SK-N-SH (cell line): Measurements from ENCODE around the gene CLDN9. TPM values are rescaled to one million over a fixed set of nuclear protein-coding genes. Genes with fewer than 3 reads are reported as not detected.

Experiments
- CTCF ChIA-PET: fragments of 300-600, 350-600 bp; formaldehyde crosslinking; extraction: SDS; loops from one replicate; lab custom pipeline; 2021; lab: Yijun Ruan, JAX
- POLR2A ChIA-PET: fragments of 350-600 bp; sonication (Branson Sonifier 250); formaldehyde crosslinking; extraction: SDS; loops from one replicate; lab custom pipeline; 2020; ENCODE audit warnings: antibody characterized with exemption, inconsistent platforms; lab: Yijun Ruan, JAX
- DNase-seq: peaks from one replicate; pipeline ENCODE4 v3.0.0; 2012
- H2AFZ ChIP-seq: fragments of 200-600 bp; sonication (generic); 2 replicates; pipeline ENCODE4 v1.8.1; 2016; ENCODE audit warnings: antibody characterized with exemption, mild to moderate bottlenecking, low read depth
- H3F3A ChIP-seq: fragments of 200-600 bp; sonication (generic); replicated peaks from 2 replicates; pipeline ENCODE3; 2016; ENCODE audit warnings: antibody characterized with exemption, mild to moderate bottlenecking; ENCODE audit not compliant: insufficient read depth
- H3K27ac ChIP-seq, 2 experiments: fragments of 200-500 bp in 1 of 2; fragments of 200-600 bp in 1 of 2; sonication (Bioruptor generic) in 1 of 2; sonication (generic), shearing (Covaris generic) in 1 of 2; 2 replicates each; pipeline versions ENCODE4 v1.5.1 to v1.6.1; 2014 to 2016; ENCODE audit warnings: low read depth in 2 of 2, inconsistent platforms in 1 of 2, low read length in 1 of 2, mild to moderate bottlenecking in 1 of 2, mixed read lengths in 1 of 2
- H3K27me3 ChIP-seq: fragments of 200-600 bp; sonication (generic), shearing (Covaris generic); 2 replicates; pipeline ENCODE4 v1.6.1; 2016; ENCODE audit warnings: mixed run types; ENCODE audit not compliant: insufficient read depth
- H3K36me3 ChIP-seq, 2 experiments: fragments of 200-500 bp in 1 of 2; fragments of 200-600 bp in 1 of 2; sonication (Bioruptor generic) in 1 of 2; sonication (generic) in 1 of 2; replicated peaks in 1 of 2; 2 replicates each; pipeline versions ENCODE3 to v1.5.1; 2014 to 2016; ENCODE audit warnings: low read length in 1 of 2, mild to moderate bottlenecking in 1 of 2; ENCODE audit not compliant: insufficient read depth in 2 of 2, control insufficient read depth in 1 of 2
- H3K4me1 ChIP-seq, 2 experiments: fragments of 200-500 bp in 1 of 2; fragments of 200-600 bp in 1 of 2; sonication (Bioruptor generic) in 1 of 2; sonication (generic), shearing (Covaris generic) in 1 of 2; 2 replicates each; pipeline versions ENCODE4 v1.5.1 to v1.6.1; 2014 to 2016; ENCODE audit warnings: low read depth in 1 of 2, low read length in 1 of 2, mixed run types in 1 of 2; ENCODE audit not compliant: insufficient read depth in 2 of 2, control insufficient read depth in 1 of 2
- H3K4me2 ChIP-seq: fragments of 200-600 bp; sonication (generic), shearing (Covaris generic); 2 replicates; pipeline ENCODE4 v1.6.1; 2017; ENCODE audit warnings: mixed run types
- H3K4me3 ChIP-seq, 2 experiments: fragments of 200-500 bp in 1 of 2; fragments of 200-600 bp in 1 of 2; sonication (Bioruptor generic) in 1 of 2; sonication (generic), shearing (Covaris generic) in 1 of 2; 2 replicates each; pipeline versions ENCODE4 v1.5.1 to v1.8.1; 2014 to 2016; ENCODE audit warnings: low read depth in 2 of 2, inconsistent platforms in 1 of 2, low read length in 1 of 2, mild to moderate bottlenecking in 1 of 2, mixed read lengths in 1 of 2, moderate library complexity in 1 of 2
- H3K79me2 ChIP-seq: fragments of 200-600 bp; sonication (generic); 2 replicates; pipeline ENCODE4 v1.8.1; 2017; ENCODE audit warnings: mild to moderate bottlenecking; ENCODE audit not compliant: insufficient read depth
- H3K9ac ChIP-seq: fragments of 200-600 bp; sonication (generic); 2 replicates; pipeline ENCODE4 v1.6.1; 2017; ENCODE audit warnings: mixed run types
- H3K9me2 ChIP-seq: fragments of 200-600 bp; sonication (generic); 2 replicates; pipeline ENCODE4 v1.6.1; 2017; ENCODE audit warnings: mixed run types
- H3K9me3 ChIP-seq: fragments of 200-600 bp; sonication (generic); 2 replicates; pipeline ENCODE4 v1.6.1; 2017; ENCODE audit warnings: mixed run types, mild to moderate bottlenecking, moderate library complexity
- H4K20me1 ChIP-seq: fragments of 200-600 bp; sonication (generic); 2 replicates; pipeline ENCODE4 v1.6.1; 2017; ENCODE audit warnings: mild to moderate bottlenecking, mixed run types; ENCODE audit not compliant: insufficient read depth
- CHD2 ChIP-seq: fragments of 150-350 bp; IDR thresholded peaks from 2 replicates; pipeline ENCODE4 v1.6.1; 2018; ENCODE audit warnings: low read length; ENCODE audit not compliant: partially characterized antibody
- CTCF ChIP-seq: fragments of 200-600 bp; sonication (generic); IDR thresholded peaks from 2 replicates; pipeline ENCODE4 v1.6.1; 2017; ENCODE audit warnings: antibody characterized with exemption, mild to moderate bottlenecking, moderate library complexity
- ELF1 ChIP-seq: IDR thresholded peaks from 2 replicates; pipeline ENCODE4 v1.4.0; 2012
- EP300 ChIP-seq, 2 experiments: IDR thresholded peaks; 2 replicates each; pipeline versions ENCODE4 v1.4.0 to v1.6.1; 2012; ENCODE audit warnings: borderline replicate concordance in 1 of 2, low read depth in 1 of 2, low read length in 1 of 2
- MAX ChIP-seq: IDR thresholded peaks from 2 replicates; pipeline ENCODE4 v1.4.0; 2012; ENCODE audit warnings: low read depth
- MEF2A ChIP-seq: IDR thresholded peaks from 2 replicates; pipeline ENCODE4 v1.4.0; 2012; ENCODE audit warnings: low read depth, borderline replicate concordance
- MXI1 ChIP-seq: IDR thresholded peaks from 2 replicates; pipeline ENCODE4 v1.6.1; 2012; ENCODE audit warnings: mild to moderate bottlenecking, low read depth, low read length, improper control_type of control experiment
- NRF1 ChIP-seq: IDR thresholded peaks from 2 replicates; pipeline ENCODE4 v1.6.1; 2012; ENCODE audit warnings: low read depth, mild to moderate bottlenecking, low read length
- RAD21 ChIP-seq: IDR thresholded peaks from 2 replicates; pipeline ENCODE4 v1.6.1; 2012; ENCODE audit warnings: mild to moderate bottlenecking, low read length
- REST ChIP-seq: IDR thresholded peaks from 2 replicates; pipeline ENCODE4 v1.6.1; 2012; ENCODE audit warnings: mild to moderate bottlenecking, low read depth, low read length, moderate library complexity
- TEAD4 ChIP-seq: IDR thresholded peaks from 2 replicates; pipeline ENCODE4 v1.4.0; 2012; ENCODE audit warnings: mild to moderate bottlenecking, borderline replicate concordance; ENCODE audit not compliant: insufficient read depth
- USF2 ChIP-seq: fragments of 150-350 bp; IDR thresholded peaks from 2 replicates; pipeline ENCODE4 v1.6.1; 2017; ENCODE audit warnings: antibody characterized with exemption, low read length, low read depth, borderline replicate concordance
- whole genome bisulfite sequencing: methylation state at CpG from one replicate; pipeline ENCODE4 v1.1.6; 2017; ENCODE audit warnings: low lambda C conversion rate; 5-methylcytosine and 5-hydroxymethylcytosine counted together
- polyA plus RNA-seq, 3 experiments: library from polyadenylated mRNA; depleted of rRNA; stranded (reverse); fragments of >200 nt; gene quantifications; 2 replicates each; pipeline ENCODE4 v1.2.3, GENCODE V29; 2012
- TF ChIP-seq, protein P1 (sequence below): IDR thresholded peaks from 2 replicates; pipeline ENCODE4; 2012
- TF ChIP-seq, protein P2 (sequence below): fragments of 150-350 bp; IDR thresholded peaks from 2 replicates; pipeline ENCODE4 v1.6.1; 2016; ENCODE audit warnings: mild to moderate bottlenecking, low read depth, low read length
- TF ChIP-seq, protein P3 (sequence below): IDR thresholded peaks from 2 replicates; pipeline ENCODE4 v1.4.0; 2012; ENCODE audit warnings: low read depth, borderline replicate concordance
- TF ChIP-seq, protein P4 (sequence below): IDR thresholded peaks from 2 replicates; pipeline ENCODE4 v1.4.0; 2012; ENCODE audit warnings: low read depth, borderline replicate concordance

The CLDN9 gene
- polyA plus RNA-seq, 1 of the 3 experiments (the other 2 are of a cell fraction): 0.08 TPM

DNA sequence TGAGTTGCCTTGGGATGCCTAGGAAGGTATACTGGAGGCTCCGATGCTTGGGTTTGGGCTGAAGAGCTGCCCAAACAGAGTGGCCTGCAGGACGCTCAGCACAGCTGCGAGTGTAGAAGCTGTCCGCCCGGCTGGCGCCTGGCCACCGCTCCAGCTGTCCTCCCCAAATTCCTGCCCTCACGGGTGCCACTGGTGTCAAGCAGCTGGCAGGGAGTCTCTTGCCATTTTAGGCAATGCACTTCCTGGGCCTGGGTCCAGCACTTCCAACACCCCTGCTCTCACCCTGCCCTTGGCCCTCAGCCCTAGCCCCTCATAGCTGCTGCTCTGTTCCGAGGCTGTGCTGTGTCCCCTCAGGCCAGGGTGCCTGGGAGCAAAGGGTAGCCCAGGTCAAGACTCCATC is 27.3 kb upstream of the CLDN9 start:
- no peak overlapping the region for H3K4me2 ChIP-seq

More for the DNA sequence above, 27.3 kb upstream of the CLDN9 start:
- H3K9ac ChIP-seq: no peak overlapping the region
- H3K79me2 ChIP-seq: peaks cover 3% of the 10 kb centered on the region; the same call in 1 of the 2 replicates
- ChIA-PET CTCF (interaction anchor here (0.8 to 2.1 kb wide), 6 partner anchors 14 to 46 kb away, joined by 3 to 9 read pairs (median 4); no protein-coding TSS in a partner anchor), POLR2A (no interaction called here)
- DNase-seq: no peak
- H3K4me3 ChIP-seq: no peak overlapping the region
- TF ChIP-seq, protein P1, sequence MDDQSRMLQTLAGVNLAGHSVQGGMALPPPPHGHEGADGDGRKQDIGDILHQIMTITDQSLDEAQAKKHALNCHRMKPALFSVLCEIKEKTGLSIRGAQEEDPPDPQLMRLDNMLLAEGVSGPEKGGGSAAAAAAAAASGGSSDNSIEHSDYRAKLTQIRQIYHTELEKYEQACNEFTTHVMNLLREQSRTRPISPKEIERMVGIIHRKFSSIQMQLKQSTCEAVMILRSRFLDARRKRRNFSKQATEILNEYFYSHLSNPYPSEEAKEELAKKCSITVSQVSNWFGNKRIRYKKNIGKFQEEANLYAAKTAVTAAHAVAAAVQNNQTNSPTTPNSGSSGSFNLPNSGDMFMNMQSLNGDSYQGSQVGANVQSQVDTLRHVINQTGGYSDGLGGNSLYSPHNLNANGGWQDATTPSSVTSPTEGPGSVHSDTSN: no peak
- TF ChIP-seq CHD2 (no peak), MEF2A (no peak), EP300 (IDR thresholded peaks at IDR 0.05; ENCODE audit: borderline replicate concordance in 1 of 2, low read depth in 1 of 2, low read length in 1 of 2) (no peak), TEAD4 (no peak), CTCF (no peak), REST (no peak), MXI1 (no peak), RAD21 (no peak), USF2 (no peak), NRF1 (no peak), MAX (no peak), ELF1 (no peak)
- TF ChIP-seq, protein P2, sequence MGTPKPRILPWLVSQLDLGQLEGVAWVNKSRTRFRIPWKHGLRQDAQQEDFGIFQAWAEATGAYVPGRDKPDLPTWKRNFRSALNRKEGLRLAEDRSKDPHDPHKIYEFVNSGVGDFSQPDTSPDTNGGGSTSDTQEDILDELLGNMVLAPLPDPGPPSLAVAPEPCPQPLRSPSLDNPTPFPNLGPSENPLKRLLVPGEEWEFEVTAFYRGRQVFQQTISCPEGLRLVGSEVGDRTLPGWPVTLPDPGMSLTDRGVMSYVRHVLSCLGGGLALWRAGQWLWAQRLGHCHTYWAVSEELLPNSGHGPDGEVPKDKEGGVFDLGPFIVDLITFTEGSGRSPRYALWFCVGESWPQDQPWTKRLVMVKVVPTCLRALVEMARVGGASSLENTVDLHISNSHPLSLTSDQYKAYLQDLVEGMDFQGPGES: no peak
- TF ChIP-seq, protein P3, sequence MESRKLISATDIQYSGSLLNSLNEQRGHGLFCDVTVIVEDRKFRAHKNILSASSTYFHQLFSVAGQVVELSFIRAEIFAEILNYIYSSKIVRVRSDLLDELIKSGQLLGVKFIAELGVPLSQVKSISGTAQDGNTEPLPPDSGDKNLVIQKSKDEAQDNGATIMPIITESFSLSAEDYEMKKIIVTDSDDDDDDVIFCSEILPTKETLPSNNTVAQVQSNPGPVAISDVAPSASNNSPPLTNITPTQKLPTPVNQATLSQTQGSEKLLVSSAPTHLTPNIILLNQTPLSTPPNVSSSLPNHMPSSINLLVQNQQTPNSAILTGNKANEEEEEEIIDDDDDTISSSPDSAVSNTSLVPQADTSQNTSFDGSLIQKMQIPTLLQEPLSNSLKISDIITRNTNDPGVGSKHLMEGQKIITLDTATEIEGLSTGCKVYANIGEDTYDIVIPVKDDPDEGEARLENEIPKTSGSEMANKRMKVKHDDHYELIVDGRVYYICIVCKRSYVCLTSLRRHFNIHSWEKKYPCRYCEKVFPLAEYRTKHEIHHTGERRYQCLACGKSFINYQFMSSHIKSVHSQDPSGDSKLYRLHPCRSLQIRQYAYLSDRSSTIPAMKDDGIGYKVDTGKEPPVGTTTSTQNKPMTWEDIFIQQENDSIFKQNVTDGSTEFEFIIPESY: no peak
- TF ChIP-seq, protein P4, sequence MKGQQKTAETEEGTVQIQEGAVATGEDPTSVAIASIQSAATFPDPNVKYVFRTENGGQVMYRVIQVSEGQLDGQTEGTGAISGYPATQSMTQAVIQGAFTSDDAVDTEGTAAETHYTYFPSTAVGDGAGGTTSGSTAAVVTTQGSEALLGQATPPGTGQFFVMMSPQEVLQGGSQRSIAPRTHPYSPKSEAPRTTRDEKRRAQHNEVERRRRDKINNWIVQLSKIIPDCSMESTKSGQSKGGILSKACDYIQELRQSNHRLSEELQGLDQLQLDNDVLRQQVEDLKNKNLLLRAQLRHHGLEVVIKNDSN: no peak
- H3K9me3 ChIP-seq: no peaks in the 10 kb centered on the region
- WGBS: 50% methylated on average over 2 of the region's 9 CpGs
- H3K36me3 ChIP-seq: no peaks in the 10 kb centered on the region
- no peaks in the 10 kb centered on the region for H3K9me2 ChIP-seq
- no peak overlapping the region for H2AFZ ChIP-seq
- no peak overlapping the region for H3K27ac ChIP-seq
- H3F3A ChIP-seq: peaks cover 10% of the 10 kb centered on the region
- H3K4me1 ChIP-seq: peaks cover 4 to 17% of the 10 kb centered on the region in 2 experiments; a peak in 2 of 4 replicates
- no peaks in the 10 kb centered on the region for H3K27me3 ChIP-seq
- no peaks in the 10 kb centered on the region for H4K20me1 ChIP-seq
